GM18517 (cell line): ENCODE results near the gene ITM2B.

Experiments used
- ATAC-seq: cut with Tn5 transposase; IDR thresholded peaks from one replicate; pipeline ENCODE4 v1.9.1; 2021; ENCODE audit warnings: mild to moderate bottlenecking, moderate library complexity; ENCODE audit not compliant: unreplicated experiment

The ITM2B gene

GRCh38 chr13:48303359-48304142, 70.5 kb downstream of the ITM2B start, which contains the start of gene RB1:
Gene RB1, plus strand, starts transcription at chr13:48303751. Its CDS starts 162 bp downstream, at chr13:48303913.
- ATAC-seq: peak; percentile 55

GRCh38 chr13:48304143-48304876, 71.3 kb downstream of the ITM2B start:
- peak; percentile 74 for ATAC-seq

- no peak for ATAC-seq
These were observed 78.2 kb downstream of the ITM2B start for GRCh38 chr13:48311223-48311622.

GRCh38 chr13:48315969-48316650, 83.1 kb downstream of the ITM2B start:
- no peak for ATAC-seq

GRCh38 chr13:48316826-48317510, 84.0 kb downstream of the ITM2B start:
- no peak for ATAC-seq

GRCh38 chr13:48317511-48318376, 84.7 kb downstream of the ITM2B start:
- ATAC-seq: no peak

- ATAC-seq: no peak
These were observed 85.4 kb downstream of the ITM2B start for GRCh38 chr13:48318377-48318811.

- ATAC-seq: no peak
These were observed 86.0 kb downstream of the ITM2B start for GRCh38 chr13:48318821-48319511.
